Loucy (cell line): ENCODE results near the gene SPEF1.
A peak's percentile ranks its signal among the peaks of the same experiment; 100 is the strongest.

ENCODE experiments used
- H2AFZ ChIP-seq: fragments of 200-600 bp; sonication (generic); 2 replicates; pipeline ENCODE4 v1.6.0; 2016; ENCODE audit warnings: antibody characterized with exemption, mild to moderate bottlenecking, low read length, moderate library complexity
- H3F3A ChIP-seq: fragments of 200-600 bp; 2 replicates; pipeline ENCODE4 v1.6.0; 2016; ENCODE audit warnings: antibody characterized with exemption, low read depth, mild to moderate bottlenecking
- H3K27me3 ChIP-seq: fragments of 200-600 bp; sonication (generic); 2 replicates; pipeline ENCODE4 v1.6.1; 2014; ENCODE audit warnings: low read length, mild to moderate bottlenecking; ENCODE audit not compliant: insufficient read depth, poor library complexity, severe bottlenecking
- H3K36me3 ChIP-seq: fragments of 200-600 bp; sonication (generic); 2 replicates; pipeline ENCODE4 v1.6.1; 2016; ENCODE audit warnings: low read length; ENCODE audit not compliant: insufficient read depth
- H3K4me1 ChIP-seq: fragments of 200-600 bp; sonication (generic); 2 replicates; pipeline ENCODE4 v1.5.1; 2014; ENCODE audit warnings: low read length, mild to moderate bottlenecking; ENCODE audit not compliant: insufficient read depth, poor library complexity, severe bottlenecking
- H3K4me2 ChIP-seq: fragments of 200-600 bp; sonication (generic); 2 replicates; pipeline ENCODE4 v1.6.0; 2014; ENCODE audit warnings: antibody characterized with exemption, low read length, low read depth, mild to moderate bottlenecking; ENCODE audit not compliant: poor library complexity, severe bottlenecking
- H3K4me3 ChIP-seq: fragments of 200-600 bp; sonication (generic); 2 replicates; pipeline ENCODE4 v1.5.1; 2014; ENCODE audit warnings: low read length, mild to moderate bottlenecking, mixed read lengths; ENCODE audit not compliant: poor library complexity, severe bottlenecking
- H3K79me2 ChIP-seq: fragments of 200-600 bp; sonication (generic); 2 replicates; pipeline ENCODE4 v1.6.1; 2014; ENCODE audit warnings: low read length; ENCODE audit not compliant: insufficient read depth
- H3K9ac ChIP-seq: fragments of 200-600 bp; sonication (generic); 2 replicates; pipeline ENCODE4 v1.6.0; 2014; ENCODE audit warnings: mild to moderate bottlenecking, low read depth, low read length, moderate library complexity; ENCODE audit not compliant: poor library complexity, severe bottlenecking
- H3K9me2 ChIP-seq: fragments of 200-600 bp; sonication (generic); replicated peaks from 2 replicates; pipeline ENCODE4 v1.6.1; 2016; ENCODE audit warnings: low read depth, low read length, mixed read lengths
- H3K9me3 ChIP-seq: fragments of 200-600 bp; sonication (generic); 2 replicates; pipeline ENCODE4 v1.6.1; 2014; ENCODE audit warnings: mild to moderate bottlenecking, antibody characterized with exemption, low read length, low read depth; ENCODE audit not compliant: insufficient read depth
- H4K20me1 ChIP-seq: fragments of 200-600 bp; sonication (generic); 2 replicates; pipeline ENCODE4 v1.6.0; 2014; ENCODE audit warnings: antibody characterized with exemption, low read length, mild to moderate bottlenecking; ENCODE audit not compliant: insufficient read depth, poor library complexity, severe bottlenecking
- EZH2phosphoT487 ChIP-seq: fragments of 200-600 bp; IDR thresholded peaks from 2 replicates; pipeline ENCODE4 v1.6.1; 2018; ENCODE audit warnings: antibody characterized with exemption, mild to moderate bottlenecking, moderate library complexity, borderline replicate concordance
- TF ChIP-seq, protein P1 (sequence below): fragments of 200-600 bp; sonication (generic); conservative IDR thresholded peaks from 2 replicates; pipeline ENCODE4 v1.5.1; 2014; ENCODE audit warnings: mild to moderate bottlenecking, antibody characterized with exemption, low read length

The SPEF1 gene

DNA sequence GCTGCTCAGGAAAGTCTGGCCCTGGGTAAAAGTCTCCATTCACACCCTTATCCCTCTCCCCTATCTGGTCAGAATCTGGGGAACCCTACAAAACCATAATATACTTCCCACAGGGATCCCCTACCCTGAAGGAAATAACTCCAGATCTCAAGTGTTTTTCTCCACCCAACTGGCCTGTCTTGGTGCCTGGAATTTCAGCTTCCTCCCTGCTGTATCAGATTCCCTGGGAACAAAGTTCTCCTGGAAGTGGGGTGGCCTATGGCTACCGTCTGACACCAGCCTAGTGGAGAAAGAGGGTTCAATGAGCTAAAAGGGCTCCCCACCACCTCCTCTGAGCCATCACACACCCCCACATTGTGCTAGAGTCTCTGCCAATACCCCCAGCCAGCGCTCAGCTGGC lies 33.8 kb downstream of the SPEF1 start:
- Histone ChIP-seq H3K27me3 (no peaks in the 10 kb centered on the region), H3F3A (no peaks in the 10 kb centered on the region), H3K9ac (no peak overlapping the region), H3K36me3 (no peaks in the 10 kb centered on the region), H2AFZ (no peak overlapping the region), H3K9me2 (no peaks in the 10 kb centered on the region), H3K79me2 (no peaks in the 10 kb centered on the region), H3K4me3 (no peak overlapping the region), H3K9me3 (no peaks in the 10 kb centered on the region), H4K20me1 (no peaks in the 10 kb centered on the region), H3K4me1 (peaks cover 13% of the 10 kb centered on the region), H3K4me2 (no peak overlapping the region)
- TF ChIP-seq EZH2phosphoT487, result no peak
- TF ChIP-seq, protein P1, sequence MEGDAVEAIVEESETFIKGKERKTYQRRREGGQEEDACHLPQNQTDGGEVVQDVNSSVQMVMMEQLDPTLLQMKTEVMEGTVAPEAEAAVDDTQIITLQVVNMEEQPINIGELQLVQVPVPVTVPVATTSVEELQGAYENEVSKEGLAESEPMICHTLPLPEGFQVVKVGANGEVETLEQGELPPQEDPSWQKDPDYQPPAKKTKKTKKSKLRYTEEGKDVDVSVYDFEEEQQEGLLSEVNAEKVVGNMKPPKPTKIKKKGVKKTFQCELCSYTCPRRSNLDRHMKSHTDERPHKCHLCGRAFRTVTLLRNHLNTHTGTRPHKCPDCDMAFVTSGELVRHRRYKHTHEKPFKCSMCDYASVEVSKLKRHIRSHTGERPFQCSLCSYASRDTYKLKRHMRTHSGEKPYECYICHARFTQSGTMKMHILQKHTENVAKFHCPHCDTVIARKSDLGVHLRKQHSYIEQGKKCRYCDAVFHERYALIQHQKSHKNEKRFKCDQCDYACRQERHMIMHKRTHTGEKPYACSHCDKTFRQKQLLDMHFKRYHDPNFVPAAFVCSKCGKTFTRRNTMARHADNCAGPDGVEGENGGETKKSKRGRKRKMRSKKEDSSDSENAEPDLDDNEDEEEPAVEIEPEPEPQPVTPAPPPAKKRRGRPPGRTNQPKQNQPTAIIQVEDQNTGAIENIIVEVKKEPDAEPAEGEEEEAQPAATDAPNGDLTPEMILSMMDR, result no peak

DNA sequence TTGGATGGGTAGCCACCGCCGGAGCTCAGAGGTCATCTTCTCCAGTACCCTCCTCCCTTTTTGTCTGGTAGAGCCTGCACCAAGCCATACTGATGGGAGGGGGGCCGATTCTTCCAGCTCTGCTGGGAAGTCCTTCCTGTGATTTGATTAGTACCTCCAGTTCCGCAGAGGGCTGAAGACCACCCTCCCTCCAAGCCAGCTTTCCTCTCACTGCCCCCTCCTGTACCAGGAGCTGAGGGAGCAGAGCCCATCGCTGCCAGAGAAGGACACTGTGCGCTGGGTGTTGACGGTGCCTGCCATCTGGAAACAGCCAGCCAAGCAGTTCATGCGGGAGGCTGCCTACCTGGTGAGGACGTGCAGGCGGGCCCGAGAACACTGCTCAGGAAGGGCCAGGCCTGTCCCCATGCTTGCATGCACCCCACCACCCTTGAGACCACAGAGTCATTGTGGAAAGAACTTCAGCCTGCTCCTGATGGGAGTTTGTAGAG lies 35.5 kb downstream of the SPEF1 start:
- no peak for TF ChIP-seq EZH2phosphoT487
- TF ChIP-seq, protein P1, result no peak
- no peaks in the 10 kb centered on the region for H3K9me2 ChIP-seq
- no peak overlapping the region for H2AFZ ChIP-seq
- no peaks in the 10 kb centered on the region for H3K27me3 ChIP-seq
- no peaks in the 10 kb centered on the region for H3K9me3 ChIP-seq
- peak overlapping the region; percentile 66 for H3K4me3 ChIP-seq
- no peaks in the 10 kb centered on the region for H3K36me3 ChIP-seq
- no peak overlapping the region for H3K9ac ChIP-seq
- no peaks in the 10 kb centered on the region for H3F3A ChIP-seq
- peak overlapping the region; percentile 54 for H3K4me2 ChIP-seq
- peaks cover 13% of the 10 kb centered on the region for H3K4me1 ChIP-seq
- H4K20me1 ChIP-seq, result no peaks in the 10 kb centered on the region
- no peaks in the 10 kb centered on the region for H3K79me2 ChIP-seq

DNA sequence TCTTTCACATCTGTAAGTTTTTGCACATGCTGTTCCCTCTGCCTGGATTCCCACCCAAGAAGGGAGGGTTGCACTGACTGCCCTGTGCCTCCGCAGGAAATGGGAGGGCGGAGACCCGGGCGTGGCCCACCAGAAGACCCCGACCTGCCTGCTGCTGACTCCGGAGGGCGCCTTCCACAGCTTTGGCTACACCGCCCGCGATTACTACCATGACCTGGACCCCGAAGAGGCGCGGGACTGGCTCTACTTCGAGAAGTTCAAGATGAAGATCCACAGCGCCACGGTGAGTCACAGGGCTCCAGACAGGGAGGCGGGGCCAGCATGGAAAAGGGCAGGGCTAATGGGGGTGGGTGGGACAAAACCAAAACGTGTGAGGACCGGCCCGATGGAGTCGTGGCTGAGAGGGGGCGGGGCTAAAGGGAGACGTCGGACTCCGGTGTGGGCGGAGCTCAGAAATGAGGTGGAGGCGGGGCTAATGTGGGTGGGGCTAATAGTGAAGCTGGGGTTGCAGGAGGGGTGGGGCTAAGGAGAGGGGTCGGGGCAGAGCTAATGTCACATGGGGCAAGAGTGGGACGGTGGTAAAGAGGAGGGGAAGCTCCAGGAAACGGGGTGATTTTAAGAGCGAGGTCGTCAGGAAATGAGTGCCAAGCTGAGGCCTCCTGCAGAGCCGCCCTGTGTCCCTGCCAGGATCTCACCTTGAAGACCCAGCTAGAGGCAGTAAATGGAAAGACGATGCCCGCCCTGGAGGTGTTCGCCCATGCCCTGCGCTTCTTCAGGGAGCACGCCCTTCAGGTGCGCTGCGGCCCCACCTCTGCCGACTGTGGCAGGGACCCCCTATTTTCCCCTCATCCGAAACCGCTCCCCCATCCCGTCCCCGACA lies 36.2 kb downstream of the SPEF1 start:
- no peaks in the 10 kb centered on the region for H3F3A ChIP-seq
- H3K4me3 ChIP-seq, result peak overlapping the region; percentile 66
- no peaks in the 10 kb centered on the region for H3K36me3 ChIP-seq
- no peaks in the 10 kb centered on the region for H3K79me2 ChIP-seq
- H4K20me1 ChIP-seq, result no peaks in the 10 kb centered on the region
- no peak for TF ChIP-seq EZH2phosphoT487
- TF ChIP-seq, protein P1, result peak; percentile 26
- no peak overlapping the region for H3K9ac ChIP-seq
- peaks cover 13% of the 10 kb centered on the region for H3K4me1 ChIP-seq
- H2AFZ ChIP-seq, result peak overlapping the region; percentile 25; the same call in 1 of the 2 replicates
- H3K27me3 ChIP-seq, result no peaks in the 10 kb centered on the region
- H3K4me2 ChIP-seq, result peak overlapping the region; percentile 54
- no peaks in the 10 kb centered on the region for H3K9me3 ChIP-seq
- H3K9me2 ChIP-seq, result no peaks in the 10 kb centered on the region
